Endothelial cell of umbilical vein (primary cell): Measurements from ENCODE around the gene TRMT112. TPM values are rescaled to one million over a fixed set of nuclear protein-coding genes. Genes with fewer than 3 reads are reported as not detected.
A peak's percentile ranks its signal among the peaks of the same experiment; 100 is the strongest.

Source experiments
- BruUV-seq: library from RNA; stranded (reverse); fragments of 400-500 nt; replicated peaks from 2 replicates; lab custom pipeline; 2021; lab: Mats Ljungman, UMichigan
- CTCF ChIA-PET: fragments of 300-600, 350-600 bp; sonication (Branson Sonifier 250); formaldehyde crosslinking; loops from one replicate; lab custom pipeline; 2021; ENCODE audit warnings: antibody characterized with exemption, inconsistent platforms; lab: Charles Lee
- POLR2A ChIA-PET: fragments of 300-600, 350-600 bp; sonication (Branson Sonifier 250); formaldehyde crosslinking; loops from one replicate; lab custom pipeline; 2021; ENCODE audit warnings: antibody characterized with exemption, inconsistent platforms; lab: Charles Lee
- DNase-seq: peaks from one replicate; pipeline ENCODE4 v3.0.0-alpha.2; 2011; ENCODE audit warnings: low read depth, low spot score
- FAIRE-seq: peaks from 2 replicates; lab custom pipeline; 2011; peaks lifted over from hg19 to GRCh38; lab: Jason Lieb, UNC
- H2AFZ ChIP-seq: 2 replicates; pipeline ENCODE4 v1.6.0; 2012; ENCODE audit warnings: low read depth, low read length, control low read depth, inconsistent platforms
- H3K27ac ChIP-seq: 2 replicates; pipeline ENCODE4 v1.5.1; 2011; ENCODE audit warnings: low read depth, mild to moderate bottlenecking, control low read depth, low read length, moderate library complexity; ENCODE audit not compliant: insufficient read depth
- H3K27me3 ChIP-seq, 2 experiments: 2 replicates each; pipeline versions ENCODE4 v1.6.0 to v1.6.1; 2011; ENCODE audit warnings: low read length in 2 of 2, mixed read lengths in 1 of 2; ENCODE audit not compliant: control insufficient read depth in 2 of 2, insufficient read depth in 2 of 2
- H3K36me3 ChIP-seq, 2 experiments: 2 replicates in 1 of 2; 3 replicates in 1 of 2; pipeline ENCODE4 v1.5.1; 2011; ENCODE audit warnings: low read length in 2 of 2, mild to moderate bottlenecking in 1 of 2, moderate library complexity in 1 of 2; ENCODE audit not compliant: control insufficient read depth in 2 of 2, insufficient read depth in 2 of 2; ENCODE audit errors: extremely low read depth in 1 of 2
- H3K4me1 ChIP-seq: 3 replicates; pipeline ENCODE4 v1.5.1; 2011; ENCODE audit warnings: mild to moderate bottlenecking, low read length; ENCODE audit not compliant: control insufficient read depth, insufficient read depth; ENCODE audit errors: extremely low read depth
- H3K4me2 ChIP-seq: 2 replicates; pipeline ENCODE4 v1.6.1; 2011; ENCODE audit warnings: low read length, control low read depth, mixed read lengths; ENCODE audit not compliant: insufficient read depth
- H3K4me3 ChIP-seq, 3 experiments: fragments of 200-600 bp in 1 of 3; sonication (generic), shearing (Covaris generic) in 1 of 3; replicated peaks in 1 of 3; 2 replicates each; pipeline ENCODE4 v1.5.1; 2011 to 2016; ENCODE audit warnings: control low read depth in 3 of 3, low read length in 3 of 3, mild to moderate bottlenecking in 2 of 3, inconsistent platforms in 1 of 3, low read depth in 1 of 3, moderate library complexity in 1 of 3; ENCODE audit not compliant: insufficient read depth in 1 of 3
- H3K79me2 ChIP-seq: 2 replicates; pipeline ENCODE4 v1.6.0; 2012; ENCODE audit warnings: low read length, inconsistent platforms; ENCODE audit not compliant: control insufficient read depth, insufficient read depth
- H3K9ac ChIP-seq: replicated peaks from 2 replicates; pipeline ENCODE3; 2011; ENCODE audit warnings: low read length, control low read depth; ENCODE audit not compliant: insufficient read depth; ENCODE audit errors: extremely low read depth
- H3K9me1 ChIP-seq: replicated peaks from 3 replicates; pipeline ENCODE4 v1.6.0; 2011; ENCODE audit warnings: mild to moderate bottlenecking, low read length; ENCODE audit not compliant: control insufficient read depth, insufficient read depth; ENCODE audit errors: extremely low read depth
- H3K9me3 ChIP-seq: replicated peaks from 2 replicates; pipeline ENCODE4 v1.5.1; 2012; ENCODE audit warnings: low read length, inconsistent platforms; ENCODE audit not compliant: control insufficient read depth, insufficient read depth
- H4K20me1 ChIP-seq: replicated peaks from 2 replicates; pipeline ENCODE3; 2011; ENCODE audit warnings: mild to moderate bottlenecking, low read length; ENCODE audit not compliant: control insufficient read depth, insufficient read depth; ENCODE audit errors: extremely low read depth
- CTCF ChIP-seq, 2 donors: IDR thresholded peaks; 1 replicate in 1 of 2; 2 replicates in 1 of 2; pipeline ENCODE4 v1.5.1; 2011; ENCODE audit warnings: low read length in 2 of 2, mild to moderate bottlenecking in 2 of 2, moderate library complexity in 2 of 2, control low read depth in 1 of 2, inconsistent platforms in 1 of 2, low read depth in 1 of 2; ENCODE audit not compliant: insufficient read depth in 1 of 2; ENCODE audit errors: extremely low read depth in 1 of 2
- EZH2 ChIP-seq: IDR thresholded peaks from 2 replicates; pipeline ENCODE4 v1.6.1; 2012; ENCODE audit warnings: borderline replicate concordance, low read depth, mild to moderate bottlenecking, moderate library complexity, low read length, inconsistent platforms; ENCODE audit not compliant: severe bottlenecking
- FOS ChIP-seq: IDR thresholded peaks from 2 replicates; pipeline ENCODE4 v1.6.1; 2011; ENCODE audit warnings: mild to moderate bottlenecking, low read length, moderate library complexity, borderline replicate concordance; ENCODE audit not compliant: insufficient read depth
- GATA2 ChIP-seq: IDR thresholded peaks from 2 replicates; pipeline ENCODE4 v1.7.0; 2011; ENCODE audit warnings: low read depth, mild to moderate bottlenecking, moderate library complexity, mixed read lengths, low read length; ENCODE audit not compliant: insufficient read length, insufficient read depth
- JUN ChIP-seq: IDR thresholded peaks from 2 replicates; pipeline ENCODE4 v1.6.1; 2011; ENCODE audit warnings: borderline replicate concordance, low read depth; ENCODE audit not compliant: insufficient read length, insufficient read depth
- MAX ChIP-seq: IDR thresholded peaks from 2 replicates; pipeline ENCODE4 v1.6.1; 2011; ENCODE audit not compliant: insufficient read depth, insufficient read length
- MYC ChIP-seq: IDR thresholded peaks from one replicate; pipeline ENCODE4 v1.6.1; 2011; ENCODE audit warnings: mild to moderate bottlenecking, low read depth, low read length
- POLR2A ChIP-seq: IDR thresholded peaks from 2 replicates; pipeline ENCODE4 v1.6.1; 2012; ENCODE audit warnings: low read depth, mild to moderate bottlenecking, control low read depth, low read length
- POLR2AphosphoS5 ChIP-seq: IDR thresholded peaks from 2 replicates; pipeline ENCODE4 v1.6.1; 2012; ENCODE audit warnings: low read depth, mild to moderate bottlenecking, control low read depth, low read length, moderate library complexity; ENCODE audit not compliant: insufficient read depth
- dilution Hi-C: fragments of 300-500 bp; cut with MboI; formaldehyde crosslinking; loops from one replicate; pipeline ENCODE4 v1.15.0; 2019; ENCODE audit warnings: low sequenced_read_pairs; ENCODE audit not compliant: extremely low pct_ligation_motif_present
- intact Hi-C: fragments of 100-400 bp; cut with micrococcal nuclease; formaldehyde crosslinking; loops from one replicate; pipeline ENCODE4 v1.10.0; 2022
- polyA plus RNA-seq, 4 experiments: library from polyadenylated mRNA; depleted of rRNA in 3 of 4; stranded (reverse) in 3 of 4; unstranded in 1 of 4; fragments of >200 nt; gene quantifications; 2 replicates each; pipeline versions ENCODE4 v1.2.1 to v1.2.3, GENCODE V29; 2011 to 2012; ENCODE audit warnings: missing spikeins in 1 of 4
- total RNA-seq: library from RNA; stranded (reverse); gene quantifications from 2 replicates; pipeline ENCODE4 v1.2.3, GENCODE V29; 2021

Gene TRMT112
- total and polyA plus RNA-seq, 2 donors (not counting 3 experiments of a cell fraction or from before 2014, with no cell fraction given), result 195 to 575 TPM

GRCh38 chr11:64342869-64343745 lies 25.7 kb upstream of the TRMT112 start:
- H3K4me3 ChIP-seq, result peak overlapping the region in 1 of 3 experiments; percentile 13
- H3K36me3 ChIP-seq, result no peaks in the 10 kb centered on the region
- H3K27ac ChIP-seq, result no peak overlapping the region
- dilution Hi-C loops, result no loop called here
- no peaks in the 10 kb centered on the region for H3K79me2 ChIP-seq
- POLR2A ChIA-PET, result interaction anchor here (0.5 to 1.0 kb wide), 3 partner anchors 10 to 154 kb away, joined by 3 to 4 read pairs (median 3); partner anchors contain the start of genes PRDX5 and TRMT112
- H3K9me3 ChIP-seq, result no peaks in the 10 kb centered on the region
- H3K4me1 ChIP-seq, result no peaks in the 10 kb centered on the region
- DNase-seq (no peak), FAIRE-seq (peak; percentile 78)
- H3K9ac ChIP-seq, result no peak overlapping the region
- CTCF ChIA-PET, result interaction anchor here (0.6 to 7.0 kb wide), 16 partner anchors 8 to 599 kb away, joined by 3 to 107 read pairs (median 4); partner anchors contain the start of genes CATSPERZ, PRDX5, RPS6KA4 and TRMT112
- H3K9me1 ChIP-seq, result no peaks in the 10 kb centered on the region
- intact Hi-C loops, result no loop called here
- no TSS peak for BruUV-seq
- TF ChIP-seq CTCF (IDR thresholded peaks at IDR 0.05; ENCODE audit: extremely low read depth in 1 of 2, insufficient read depth in 1 of 2, low read depth in 1 of 2, low read length in 2 of 2) (no peak), POLR2AphosphoS5 (no peak), JUN (no peak), MAX (no peak), FOS (no peak), MYC (no peak), GATA2 (no peak), POLR2A (no peak), EZH2 (no peak)
- H4K20me1 ChIP-seq, result no peaks in the 10 kb centered on the region
- no peaks in the 10 kb centered on the region for H3K27me3 ChIP-seq
- H3K4me2 ChIP-seq, result no peak overlapping the region
- H2AFZ ChIP-seq, result peak overlapping the region; percentile 96
